IMR-90 (cell line): ENCODE measurements around the gene ERGIC1. TPM values are rescaled to one million over a fixed set of nuclear protein-coding genes. Genes with fewer than 3 reads are reported as not detected.

Source experiments
- ATAC-seq: fragments of 200-7000 bp; cut with Tn5 transposase; 2 replicates; pipeline ENCODE4 v1.9.1; 2020; ENCODE audit warnings: low read depth, mild to moderate bottlenecking, moderate library complexity
- BruUV-seq: library from RNA; stranded (reverse); fragments of 400-500 nt; replicated peaks from 2 replicates; lab custom pipeline; 2021; lab: Mats Ljungman, UMichigan
- CTCF ChIA-PET: fragments of 300-600 bp; formaldehyde crosslinking; extraction: SDS; loops from one replicate; lab custom pipeline; 2021; ENCODE audit warnings: antibody characterized with exemption; lab: Yijun Ruan, JAX
- POLR2A ChIA-PET: fragments of 300-600 bp; sonication (Branson Sonifier 250); formaldehyde crosslinking; loops from one replicate; lab custom pipeline; 2022; ENCODE audit warnings: antibody characterized with exemption; ENCODE audit not compliant: unreplicated experiment; lab: Charles Lee
- DNase-seq: peaks from one replicate; pipeline ENCODE4 v3.0.0; 2013
- H2AFZ ChIP-seq: replicated peaks from 2 replicates; pipeline ENCODE3; 2013; ENCODE audit warnings: low read length, mild to moderate bottlenecking; ENCODE audit not compliant: poor library complexity
- H2AK5ac ChIP-seq: 2 replicates; pipeline ENCODE4 v1.6.1; 2013; ENCODE audit warnings: low read depth, low read length, inconsistent platforms
- H2AK9ac ChIP-seq: replicated peaks from 2 replicates; pipeline ENCODE3; 2013; ENCODE audit warnings: mild to moderate bottlenecking, low read depth, low read length, moderate library complexity; ENCODE audit not compliant: poor library complexity
- H2BK120ac ChIP-seq: 2 replicates; pipeline ENCODE4 v1.6.1; 2013; ENCODE audit warnings: low read depth, low read length, inconsistent platforms
- H2BK15ac ChIP-seq: 3 replicates; pipeline ENCODE4 v1.6.1; 2013; ENCODE audit warnings: low read depth, low read length, inconsistent platforms
- H2BK20ac ChIP-seq: 2 replicates; pipeline ENCODE4 v1.6.1; 2013; ENCODE audit warnings: low read depth, mild to moderate bottlenecking, inconsistent platforms, low read length, moderate library complexity
- H2BK5ac ChIP-seq: 2 replicates; pipeline ENCODE4 v1.6.1; 2013; ENCODE audit warnings: mild to moderate bottlenecking, low read depth, low read length, inconsistent platforms; ENCODE audit not compliant: poor library complexity, severe bottlenecking
- H3K14ac ChIP-seq: replicated peaks from 2 replicates; pipeline ENCODE4 v1.6.1; 2013; ENCODE audit warnings: low read depth, low read length, inconsistent platforms
- H3K18ac ChIP-seq: 2 replicates; pipeline ENCODE4 v1.6.1; 2013; ENCODE audit warnings: low read depth, low read length, control low read depth
- H3K23ac ChIP-seq: 2 replicates; pipeline ENCODE4 v1.6.1; 2013; ENCODE audit warnings: low read depth, low read length, inconsistent platforms
- H3K27ac ChIP-seq: 2 replicates; pipeline ENCODE4 v1.5.1; 2013; ENCODE audit warnings: mild to moderate bottlenecking, control low read depth, low read length; ENCODE audit not compliant: insufficient read depth
- H3K27me3 ChIP-seq: 2 replicates; pipeline ENCODE4 v1.6.1; 2013; ENCODE audit warnings: low read length; ENCODE audit not compliant: control insufficient read depth, insufficient read depth
- H3K36me3 ChIP-seq: 2 replicates; pipeline ENCODE4 v1.6.1; 2013; ENCODE audit warnings: low read length, mixed read lengths; ENCODE audit not compliant: control insufficient read depth, insufficient read depth
- H3K4ac ChIP-seq: 2 replicates; pipeline ENCODE4 v1.6.1; 2013; ENCODE audit warnings: low read depth, low read length, inconsistent platforms
- H3K4me1 ChIP-seq: 2 replicates; pipeline ENCODE4 v1.6.1; 2013; ENCODE audit warnings: low read length, mixed read lengths; ENCODE audit not compliant: control insufficient read depth, insufficient read depth
- H3K4me2 ChIP-seq: 2 replicates; pipeline ENCODE4 v1.6.1; 2013; ENCODE audit warnings: low read depth, mild to moderate bottlenecking, control low read depth, low read length, moderate library complexity
- H3K4me3 ChIP-seq: 2 replicates; pipeline ENCODE4 v1.5.1; 2013; ENCODE audit warnings: low read depth, mild to moderate bottlenecking, control low read depth, low read length, moderate library complexity; ENCODE audit not compliant: insufficient read depth
- H3K56ac ChIP-seq: 2 replicates; pipeline ENCODE4 v1.6.1; 2013; ENCODE audit warnings: low read length, inconsistent platforms; ENCODE audit not compliant: insufficient read depth; ENCODE audit errors: extremely low read depth
- H3K79me1 ChIP-seq, 2 experiments: 2 replicates each; pipeline ENCODE4 v1.6.1; 2013; ENCODE audit warnings: low read length in 2 of 2, inconsistent platforms in 1 of 2, low read depth in 1 of 2
- H3K9ac ChIP-seq: 2 replicates; pipeline ENCODE4 v1.6.1; 2013; ENCODE audit warnings: low read depth, low read length, control low read depth
- H3K9me1 ChIP-seq: 2 replicates; pipeline ENCODE4 v1.6.1; 2013; ENCODE audit warnings: low read length, inconsistent platforms; ENCODE audit not compliant: insufficient read depth
- H3K9me3 ChIP-seq: 2 replicates; pipeline ENCODE4 v1.6.1; 2013; ENCODE audit warnings: low read length; ENCODE audit not compliant: control insufficient read depth, insufficient read depth
- H4K20me1 ChIP-seq: 2 replicates; pipeline ENCODE4 v1.6.1; 2013; ENCODE audit warnings: low read length, inconsistent platforms; ENCODE audit not compliant: insufficient read depth
- H4K5ac ChIP-seq: 2 replicates; pipeline ENCODE4 v1.6.1; 2013; ENCODE audit warnings: mild to moderate bottlenecking, low read depth, low read length, control low read depth
- H4K8ac ChIP-seq, 2 experiments: 2 replicates each; pipeline ENCODE4 v1.6.1; 2013; ENCODE audit warnings: low read depth in 2 of 2, low read length in 2 of 2, control low read depth in 1 of 2, inconsistent platforms in 1 of 2
- H4K91ac ChIP-seq: 2 replicates; pipeline ENCODE4 v1.6.1; 2013; ENCODE audit warnings: low read depth, low read length, inconsistent platforms; ENCODE audit not compliant: insufficient read depth
- BHLHE40 ChIP-seq: fragments of 150-350 bp; IDR thresholded peaks from 2 replicates; pipeline ENCODE4 v1.6.1; 2016; ENCODE audit warnings: mild to moderate bottlenecking, low read depth, low read length
- CEBPB ChIP-seq: IDR thresholded peaks from 2 replicates; pipeline ENCODE4 v1.6.1; 2012; ENCODE audit warnings: low read depth, low read length, improper control_type of control experiment
- CHD1 ChIP-seq: IDR thresholded peaks from 2 replicates; pipeline ENCODE4 v1.6.1; 2012; ENCODE audit warnings: low read depth, low read length, improper control_type of control experiment
- FOS ChIP-seq: fragments of 150-350 bp; IDR thresholded peaks from 2 replicates; pipeline ENCODE4 v1.6.1; 2016; ENCODE audit warnings: low read depth, low read length
- MAFK ChIP-seq: IDR thresholded peaks from 2 replicates; pipeline ENCODE4 v1.6.1; 2012; ENCODE audit warnings: low read depth, low read length, improper control_type of control experiment
- MAZ ChIP-seq: IDR thresholded peaks from 2 replicates; pipeline ENCODE4 v1.6.1; 2012; ENCODE audit warnings: low read depth, mild to moderate bottlenecking, low read length, improper control_type of control experiment, moderate library complexity, borderline replicate concordance
- MXI1 ChIP-seq: IDR thresholded peaks from 2 replicates; pipeline ENCODE4 v1.6.1; 2012; ENCODE audit warnings: low read depth, mild to moderate bottlenecking, low read length, moderate library complexity, borderline replicate concordance
- NFE2L2 ChIP-seq: fragments of 150-350 bp; IDR thresholded peaks from 2 replicates; pipeline ENCODE4 v1.6.1; 2016; ENCODE audit warnings: low read depth, mild to moderate bottlenecking, low read length
- POLR2A ChIP-seq: IDR thresholded peaks from 2 replicates; pipeline ENCODE4 v1.6.1; 2012; ENCODE audit warnings: mild to moderate bottlenecking, low read depth, low read length
- RAD21 ChIP-seq: IDR thresholded peaks from 2 replicates; pipeline ENCODE4 v1.6.1; 2012; ENCODE audit warnings: low read length, improper control_type of control experiment
- RCOR1 ChIP-seq: IDR thresholded peaks from 2 replicates; pipeline ENCODE4 v1.6.1; 2012; ENCODE audit warnings: mild to moderate bottlenecking, low read length, improper control_type of control experiment; ENCODE audit not compliant: insufficient replicate concordance
- RFX5 ChIP-seq: IDR thresholded peaks from 2 replicates; pipeline ENCODE4 v1.8.0; 2012; ENCODE audit warnings: low read depth, mild to moderate bottlenecking, low read length, moderate library complexity
- SMC3 ChIP-seq: fragments of 150-350 bp; IDR thresholded peaks from 2 replicates; pipeline ENCODE4 v1.6.1; 2016; ENCODE audit warnings: low read depth, mild to moderate bottlenecking, antibody characterized with exemption, low read length, moderate library complexity
- WGBS, 2 experiments: methylation state at CpG; one replicate each; pipeline versions ENCODE4 v1.1.5 to v1.1.7; 2013; ENCODE audit warnings: missing lambda C conversion rate in 2 of 2; ENCODE audit not compliant: insufficient read length in 1 of 2; ENCODE audit errors: extremely low coverage in 2 of 2; 5-methylcytosine and 5-hydroxymethylcytosine counted together
- dilution Hi-C: fragments of 300-500 bp; cut with HindIII; formaldehyde crosslinking; loops from one replicate; pipeline ENCODE4 v1.14.3; 2018; ENCODE audit warnings: low sequenced_read_pairs; ENCODE audit not compliant: unreplicated experiment
- in situ Hi-C: fragments of 300-500 bp; cut with MboI; formaldehyde crosslinking; loops from 3 replicates; pipeline ENCODE4 v1.14.3; 2019; ENCODE audit warnings: low sequenced_read_pairs, inconsistent platforms, mixed read lengths
- intact Hi-C: fragments of 100-400 bp; cut with micrococcal nuclease; formaldehyde crosslinking; loops from 2 replicates; pipeline ENCODE4 v1.10.0; 2022
- polyA plus RNA-seq, 3 experiments: library from polyadenylated mRNA; depleted of rRNA; stranded (reverse); fragments of >200 nt; gene quantifications; 2 replicates each; pipeline ENCODE4 v1.2.3, GENCODE V29; 2012; ENCODE audit warnings: low replicate concordance in 1 of 3
- total RNA-seq: library from RNA; depleted of rRNA; stranded (reverse); fragments of >200 nt; gene quantifications from 2 replicates; pipeline ENCODE4 v1.2.3, GENCODE V29; 2012
- TF ChIP-seq, protein P1 (sequence below): fragments of 150-350 bp; IDR thresholded peaks from 2 replicates; pipeline ENCODE4 v1.6.1; 2017; ENCODE audit warnings: mild to moderate bottlenecking, antibody characterized with exemption, low read length, low read depth
- TF ChIP-seq, protein P2 (sequence below): fragments of 150-350 bp; IDR thresholded peaks from 2 replicates; pipeline ENCODE4 v1.6.1; 2016; ENCODE audit warnings: low read depth, mild to moderate bottlenecking, low read length, moderate library complexity, borderline replicate concordance
- TF ChIP-seq, protein P3 (sequence below): conservative IDR thresholded peaks from 2 replicates; pipeline ENCODE4 v1.5.1; 2012; ENCODE audit warnings: mild to moderate bottlenecking, low read depth, low read length, improper control_type of control experiment

The ERGIC1 gene
- total and polyA plus RNA-seq, 2 of the 4 experiments (the other 2 are of a cell fraction) = 134 to 192 TPM

DNA sequence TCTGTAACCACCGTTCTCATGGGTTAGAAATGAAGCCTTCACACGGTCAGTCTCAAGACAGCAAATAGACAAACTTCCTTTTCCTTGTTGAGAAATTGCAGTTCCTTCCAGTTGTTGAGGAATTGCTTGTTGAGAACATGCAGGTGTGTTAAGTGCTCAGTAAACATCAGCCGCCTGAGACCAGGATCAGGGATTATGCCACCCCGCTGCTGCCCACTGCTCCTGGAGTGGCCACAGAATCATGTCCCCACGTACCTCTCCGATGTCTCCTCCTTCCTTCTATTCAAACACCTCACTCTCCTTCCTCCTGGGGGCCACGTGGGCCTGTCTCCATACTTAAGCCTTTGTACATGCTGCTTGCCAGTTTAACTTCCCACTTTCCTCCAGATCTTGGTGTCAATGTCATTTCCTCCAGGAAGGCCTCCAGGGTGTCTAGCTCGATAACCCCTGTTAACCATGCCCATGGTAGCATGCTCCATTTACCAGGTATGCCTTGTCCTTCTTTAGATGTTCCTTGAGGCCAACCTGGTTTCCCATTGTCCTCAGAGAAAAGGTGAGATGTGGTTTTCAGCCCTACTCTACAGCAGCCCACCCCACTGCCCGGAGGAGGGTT, 91.4 kb downstream of the ERGIC1 start:
- Histone ChIP-seq H2BK5ac (peak overlapping the region; percentile 34), H3K4ac (peak overlapping the region; percentile 73), H3K79me1 (peaks cover 28 to 64% of the 10 kb centered on the region in 2 experiments; a peak in 3 of 4 replicates), H3K27me3 (no peaks in the 10 kb centered on the region), H2AK5ac (peak overlapping the region; percentile 71), H3K4me2 (no peak overlapping the region), H2BK20ac (peak overlapping the region; percentile 55), H3K23ac (no peak overlapping the region), H2AFZ (no peak overlapping the region), H3K56ac (no peak overlapping the region), H3K18ac (no peak overlapping the region), H3K4me1 (peaks cover 18% of the 10 kb centered on the region), H3K27ac (peak overlapping the region; percentile 7; the same call in 1 of the 2 replicates), H4K20me1 (no peaks in the 10 kb centered on the region), H4K8ac (peak overlapping the region; percentile 47 to 51; a peak in 3 of 4 replicates), H3K9me3 (no peaks in the 10 kb centered on the region), H4K5ac (no peak overlapping the region), H3K4me3 (no peak overlapping the region), H3K9me1 (peaks cover 11% of the 10 kb centered on the region), H3K14ac (no peak overlapping the region), H2AK9ac (peak overlapping the region; percentile 20), H3K9ac (no peak overlapping the region), H4K91ac (peak overlapping the region; percentile 60; the same call in 1 of the 2 replicates), H2BK15ac (peak overlapping the region; percentile 77), H2BK120ac (peak overlapping the region; percentile 50; the same call in 1 of the 2 replicates), H3K36me3 (peaks cover 33% of the 10 kb centered on the region)
- intact Hi-C loops = no loop called here
- no peak for DNase-seq
- dilution Hi-C loops = no loop called here
- ChIA-PET POLR2A (no interaction called here), CTCF (no interaction called here)
- in situ Hi-C loops = no loop called here
- TF ChIP-seq RCOR1 = no peak
- no peak for TF ChIP-seq CEBPB
- no peak for TF ChIP-seq MAFK
- TF ChIP-seq MAZ = no peak
- TF ChIP-seq, protein P1, sequence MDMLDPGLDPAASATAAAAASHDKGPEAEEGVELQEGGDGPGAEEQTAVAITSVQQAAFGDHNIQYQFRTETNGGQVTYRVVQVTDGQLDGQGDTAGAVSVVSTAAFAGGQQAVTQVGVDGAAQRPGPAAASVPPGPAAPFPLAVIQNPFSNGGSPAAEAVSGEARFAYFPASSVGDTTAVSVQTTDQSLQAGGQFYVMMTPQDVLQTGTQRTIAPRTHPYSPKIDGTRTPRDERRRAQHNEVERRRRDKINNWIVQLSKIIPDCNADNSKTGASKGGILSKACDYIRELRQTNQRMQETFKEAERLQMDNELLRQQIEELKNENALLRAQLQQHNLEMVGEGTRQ = no peak
- TF ChIP-seq RFX5 = no peak
- TF ChIP-seq POLR2A = no peak
- TF ChIP-seq SMC3 = no peak
- no peak for TF ChIP-seq MXI1
- TF ChIP-seq, protein P2, sequence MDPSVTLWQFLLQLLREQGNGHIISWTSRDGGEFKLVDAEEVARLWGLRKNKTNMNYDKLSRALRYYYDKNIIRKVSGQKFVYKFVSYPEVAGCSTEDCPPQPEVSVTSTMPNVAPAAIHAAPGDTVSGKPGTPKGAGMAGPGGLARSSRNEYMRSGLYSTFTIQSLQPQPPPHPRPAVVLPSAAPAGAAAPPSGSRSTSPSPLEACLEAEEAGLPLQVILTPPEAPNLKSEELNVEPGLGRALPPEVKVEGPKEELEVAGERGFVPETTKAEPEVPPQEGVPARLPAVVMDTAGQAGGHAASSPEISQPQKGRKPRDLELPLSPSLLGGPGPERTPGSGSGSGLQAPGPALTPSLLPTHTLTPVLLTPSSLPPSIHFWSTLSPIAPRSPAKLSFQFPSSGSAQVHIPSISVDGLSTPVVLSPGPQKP = no peak
- TF ChIP-seq, protein P3, sequence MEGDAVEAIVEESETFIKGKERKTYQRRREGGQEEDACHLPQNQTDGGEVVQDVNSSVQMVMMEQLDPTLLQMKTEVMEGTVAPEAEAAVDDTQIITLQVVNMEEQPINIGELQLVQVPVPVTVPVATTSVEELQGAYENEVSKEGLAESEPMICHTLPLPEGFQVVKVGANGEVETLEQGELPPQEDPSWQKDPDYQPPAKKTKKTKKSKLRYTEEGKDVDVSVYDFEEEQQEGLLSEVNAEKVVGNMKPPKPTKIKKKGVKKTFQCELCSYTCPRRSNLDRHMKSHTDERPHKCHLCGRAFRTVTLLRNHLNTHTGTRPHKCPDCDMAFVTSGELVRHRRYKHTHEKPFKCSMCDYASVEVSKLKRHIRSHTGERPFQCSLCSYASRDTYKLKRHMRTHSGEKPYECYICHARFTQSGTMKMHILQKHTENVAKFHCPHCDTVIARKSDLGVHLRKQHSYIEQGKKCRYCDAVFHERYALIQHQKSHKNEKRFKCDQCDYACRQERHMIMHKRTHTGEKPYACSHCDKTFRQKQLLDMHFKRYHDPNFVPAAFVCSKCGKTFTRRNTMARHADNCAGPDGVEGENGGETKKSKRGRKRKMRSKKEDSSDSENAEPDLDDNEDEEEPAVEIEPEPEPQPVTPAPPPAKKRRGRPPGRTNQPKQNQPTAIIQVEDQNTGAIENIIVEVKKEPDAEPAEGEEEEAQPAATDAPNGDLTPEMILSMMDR = no peak
- no peak for TF ChIP-seq BHLHE40
- no peak for TF ChIP-seq CHD1
- TF ChIP-seq NFE2L2 = no peak
- no peak for TF ChIP-seq FOS
- no peak for TF ChIP-seq RAD21
- no peak for ATAC-seq
- WGBS, 2 experiments = 75% methylated on average over 2 of the region's 9 CpGs; no CpG with 5 or more reads in 1 of the 2 experiments
- no TSS peak for BruUV-seq
